Epidermal melanocyte (primary cell): ENCODE measurements around the gene ZBTB4.

ENCODE experiments used
- DNase-seq: peaks from one replicate; pipeline ENCODE4 v3.0.0; 2011; ENCODE audit warnings: low spot score; ENCODE audit not compliant: insufficient read length

Gene ZBTB4

GRCh38 chr17:7440834-7441195, 38.6 kb downstream of the ZBTB4 start:
- DNase-seq, result no peak

DNA sequence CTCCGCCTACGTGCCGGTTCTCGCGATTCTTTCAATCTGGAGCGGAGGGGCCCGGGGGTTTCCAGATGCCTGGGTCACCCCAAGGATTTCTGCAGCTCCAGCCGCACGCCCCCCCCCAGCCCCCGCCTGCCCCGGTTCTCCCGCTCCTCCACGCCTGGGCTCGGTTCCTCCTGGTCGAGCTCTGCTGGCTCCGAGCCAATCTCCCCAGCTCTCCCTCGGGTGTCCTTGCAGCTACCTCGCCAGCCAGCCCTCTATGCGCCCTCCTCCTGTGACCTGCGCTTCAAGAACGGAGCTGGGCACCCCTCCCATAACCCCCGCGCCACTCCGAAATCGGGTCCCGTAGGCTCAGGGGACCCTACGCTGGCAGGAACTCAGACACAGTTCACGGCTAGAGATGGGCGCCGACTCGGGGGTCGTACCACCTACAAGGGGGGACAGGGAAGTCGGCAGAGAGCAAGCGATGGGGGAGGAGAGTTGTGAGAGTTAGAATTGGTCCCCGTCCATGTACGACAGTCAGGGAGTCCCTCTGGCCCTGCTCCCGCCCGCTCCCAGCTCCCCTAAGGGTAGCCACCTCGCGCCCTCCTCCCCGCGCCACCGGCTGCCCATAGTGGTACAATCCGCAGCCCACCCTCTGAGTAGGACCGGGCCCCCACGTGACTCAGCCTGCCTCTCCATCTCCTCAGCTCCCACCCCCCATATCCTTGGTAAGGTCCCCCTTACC, 39.2 kb downstream of the ZBTB4 start:
- DNase-seq, result no peak

DNA sequence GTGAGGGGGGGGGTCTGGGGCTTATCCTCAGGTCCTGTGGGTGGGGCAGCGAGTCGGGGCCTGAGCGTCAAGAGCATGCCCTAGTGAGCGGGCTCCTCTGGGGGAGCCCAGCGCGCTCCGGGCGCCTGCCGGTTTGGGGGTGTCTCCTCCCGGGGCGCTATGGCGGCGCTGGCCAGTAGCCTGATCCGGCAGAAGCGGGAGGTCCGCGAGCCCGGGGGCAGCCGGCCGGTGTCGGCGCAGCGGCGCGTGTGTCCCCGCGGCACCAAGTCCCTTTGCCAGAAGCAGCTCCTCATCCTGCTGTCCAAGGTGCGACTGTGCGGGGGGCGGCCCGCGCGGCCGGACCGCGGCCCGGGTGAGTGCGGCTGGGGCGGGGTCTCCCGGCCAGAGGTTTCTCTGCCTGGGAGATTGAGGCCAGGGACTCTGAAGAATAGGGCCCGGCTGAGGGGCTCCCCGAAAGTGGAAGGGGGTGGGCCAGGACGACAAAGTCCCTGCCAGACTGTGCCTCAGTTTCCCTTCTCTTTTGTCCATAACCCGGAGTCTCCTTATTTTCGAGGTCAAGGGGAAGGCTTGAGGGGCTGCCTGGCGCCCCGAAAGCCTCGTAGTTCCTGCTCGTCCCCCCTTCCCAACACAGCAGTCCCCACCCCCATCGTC, 39.8 kb downstream of the ZBTB4 start, which contains the start of gene FGF11:
Gene FGF11, plus strand, starts transcription at position 51 of the 651 bp plus-strand sequence. Its CDS starts 109 bp downstream, at position 160.
- DNase-seq, result no peak

- DNase-seq, result no peak
Observed at GRCh38 chr17:7438656-7439460, 40.6 kb downstream of the ZBTB4 start.

DNA sequence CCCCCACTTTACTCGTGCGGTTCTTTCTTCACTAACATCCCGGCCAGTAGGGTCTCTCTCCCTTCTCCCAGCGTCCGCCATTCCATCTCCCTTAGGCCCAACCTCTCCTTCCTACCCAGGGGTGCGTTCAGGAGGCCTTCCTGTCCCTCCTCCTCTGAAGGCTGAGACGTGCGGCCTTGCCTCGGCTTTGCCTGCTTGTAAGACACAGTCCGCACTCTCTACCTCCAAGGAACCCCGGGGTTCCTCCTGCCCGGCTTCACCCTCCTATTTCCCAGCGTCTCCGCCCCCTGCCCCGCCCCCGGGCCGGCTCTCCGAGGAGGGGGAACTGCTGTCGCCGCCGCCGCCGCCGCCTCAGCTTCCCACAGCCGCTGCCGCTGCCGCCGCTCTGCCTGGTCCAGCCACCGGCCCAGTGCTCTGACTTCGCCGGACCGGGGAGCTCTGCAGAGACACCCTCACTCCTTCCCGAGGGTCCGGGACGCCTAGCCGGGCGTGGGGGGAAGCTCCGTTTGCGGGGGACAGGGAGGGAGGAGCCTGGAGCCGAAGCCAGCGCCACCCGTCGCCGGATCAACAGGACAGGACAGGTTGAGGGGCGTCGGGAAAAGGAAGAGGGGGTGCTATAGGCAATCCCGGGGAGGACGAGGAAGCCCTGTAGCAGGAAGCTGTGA, 41.3 kb downstream of the ZBTB4 start:
- DNase-seq, result no peak

DNA sequence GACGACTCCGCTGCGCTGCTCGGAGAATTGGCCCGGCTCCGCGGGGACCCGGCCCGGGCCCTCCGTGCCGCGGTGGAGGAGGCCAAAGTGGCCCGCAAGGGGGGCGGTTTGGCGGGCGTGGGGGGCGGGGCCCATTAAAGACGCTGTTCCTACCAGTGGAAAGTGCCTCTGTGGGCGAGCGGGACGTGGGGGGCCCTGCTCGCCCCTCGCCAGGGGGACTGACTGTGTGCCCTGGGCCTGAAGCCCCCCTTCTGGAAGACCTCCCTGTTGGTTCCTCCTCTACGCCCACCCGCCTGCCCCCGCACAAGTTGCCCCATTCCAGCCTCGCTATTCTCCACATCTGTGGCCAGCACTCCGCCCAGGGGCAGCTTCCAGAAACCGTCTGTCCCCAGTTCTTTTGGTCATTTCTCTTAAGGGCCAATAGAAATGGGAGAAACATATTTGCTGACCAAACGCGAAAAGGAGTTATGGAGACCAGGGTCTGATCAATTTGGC, 42.0 kb downstream of the ZBTB4 start:
- DNase-seq, result no peak

- no peak for DNase-seq
Observed at GRCh38 chr17:7436556-7437368, 42.7 kb downstream of the ZBTB4 start.

GRCh38 chr17:7435676-7436555, 43.5 kb downstream of the ZBTB4 start:
- no peak for DNase-seq

- no peak for DNase-seq
Observed at GRCh38 chr17:7432296-7432695, 47.1 kb downstream of the ZBTB4 start.

- DNase-seq, result no peak
Observed at GRCh38 chr17:7431231-7431630, 48.2 kb downstream of the ZBTB4 start.

DNA sequence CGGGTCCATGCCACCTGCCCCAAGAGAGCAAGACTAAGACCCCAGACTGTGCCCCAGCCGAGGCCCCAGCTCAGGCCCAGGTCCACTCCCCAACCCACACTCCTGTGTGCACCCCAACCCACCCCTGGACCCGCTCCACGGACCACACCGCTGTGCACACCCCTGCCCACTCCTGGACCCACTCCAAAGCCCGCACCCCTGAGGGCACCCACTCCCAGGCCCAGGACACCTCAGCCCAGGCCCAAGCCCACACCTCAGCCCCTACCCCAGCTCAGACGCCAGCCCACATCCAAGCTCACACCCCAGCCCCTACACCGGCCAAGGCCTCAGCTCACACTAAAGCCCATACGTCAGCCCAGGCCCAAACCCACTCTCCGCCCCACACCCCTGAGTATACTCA, 49.7 kb downstream of the ZBTB4 start:
- no peak for DNase-seq

DNA sequence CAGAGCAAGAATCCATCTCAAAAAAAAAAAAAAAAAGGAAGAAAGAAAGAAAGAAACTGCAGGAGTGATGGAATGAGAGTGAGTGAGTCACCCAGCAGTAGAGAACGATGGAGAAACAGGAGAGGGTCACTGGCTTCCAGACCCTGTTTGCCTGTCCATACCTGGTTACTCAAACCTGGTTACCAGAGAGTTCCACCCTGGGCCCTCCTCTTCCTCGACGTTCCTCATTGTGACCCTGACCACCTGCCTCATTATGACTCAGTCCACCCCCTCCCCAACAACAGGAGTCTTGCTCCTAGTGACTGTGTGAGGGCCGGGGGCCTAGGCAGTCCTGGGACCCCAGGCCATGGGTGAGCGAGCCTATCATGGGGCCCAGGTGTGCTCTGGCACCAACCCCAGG, 50.9 kb downstream of the ZBTB4 start, which contains the start of gene SPEM3:
Gene SPEM3, plus strand, starts transcription at position 301 of the 400 bp plus-strand sequence. Its CDS starts 46 bp downstream, at position 347.
- no peak for DNase-seq

- no peak for DNase-seq
Observed at GRCh38 chr17:7427549-7427948, 51.9 kb downstream of the ZBTB4 start.

- DNase-seq, result no peak
Observed at GRCh38 chr17:7426896-7427489, 52.4 kb downstream of the ZBTB4 start.

GRCh38 chr17:7426203-7426863, 53.1 kb downstream of the ZBTB4 start:
- no peak for DNase-seq

DNA sequence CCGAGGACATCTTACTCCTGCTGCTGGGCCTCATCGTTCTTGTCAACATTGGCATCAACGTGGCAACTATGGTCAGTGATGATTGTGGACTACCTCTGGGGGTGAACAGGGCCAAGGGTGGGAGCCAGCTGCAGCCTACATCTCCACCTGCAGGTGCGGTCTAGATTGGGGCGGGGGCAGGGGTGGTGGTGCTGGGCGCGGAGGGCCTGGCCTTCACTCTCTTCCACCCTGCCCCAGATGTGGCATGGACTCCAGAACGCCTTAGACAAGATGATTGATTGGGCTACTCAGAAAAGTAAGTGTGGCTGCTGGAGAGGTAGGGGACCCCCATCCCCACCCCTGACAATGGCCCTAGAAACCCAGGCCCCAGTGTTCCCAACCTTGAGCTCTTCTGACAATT, 53.7 kb downstream of the ZBTB4 start:
- no peak for DNase-seq

DNA sequence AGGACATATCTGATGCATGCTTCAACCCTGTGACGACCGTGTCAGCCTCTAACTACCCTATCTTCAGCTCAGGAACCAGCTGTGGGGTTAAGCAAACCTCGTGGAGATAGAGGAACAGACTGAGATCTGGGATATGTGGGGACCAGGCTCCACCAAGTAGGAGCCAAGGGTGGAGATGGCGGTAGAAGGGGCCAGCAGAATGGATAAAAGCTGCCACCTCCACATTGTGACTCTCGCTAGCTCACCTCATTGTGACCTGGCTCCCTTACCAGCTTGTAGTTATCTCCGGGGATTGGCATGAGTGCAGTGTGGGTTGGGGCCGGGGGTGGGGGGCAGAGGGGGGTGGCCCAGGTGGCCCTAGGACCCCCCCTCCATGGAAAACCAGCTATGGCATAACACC, 54.1 kb downstream of the ZBTB4 start, which contains the start of gene SPEM2:
Gene SPEM2, plus strand, starts transcription at position 301 of the 400 bp plus-strand sequence. Its CDS starts 73 bp downstream, at position 374.
- DNase-seq, result no peak

- DNase-seq, result no peak
Observed at GRCh38 chr17:7423679-7424078, 55.8 kb downstream of the ZBTB4 start.
